Measurements from ENCODE around the gene USF3.

The USF3 gene

GRCh38 chr3:113741620-113742019, 45.2 kb upstream of the USF3 start:
- Histone ChIP-seq H3K4me3 (ENCODE audit: low read depth, low read length) (no peak overlapping the region), H3K9me3 (no peaks in the 10 kb centered on the region), H3K36me3 (peaks cover 8% of the 10 kb centered on the region), H3K4me1 (peaks cover 4% of the 10 kb centered on the region), H3K27me3 (no peaks in the 10 kb centered on the region)
- DNase-seq = no peak
- no peak for TF ChIP-seq CTCF (IDR thresholded peaks at IDR 0.05; ENCODE audit: low read depth, low read length)

- Histone ChIP-seq H3K4me3 (ENCODE audit: low read depth, low read length) (no peak overlapping the region), H3K36me3 (peaks cover 8% of the 10 kb centered on the region), H3K27me3 (no peaks in the 10 kb centered on the region), H3K9me3 (no peaks in the 10 kb centered on the region), H3K4me1 (peaks cover 4% of the 10 kb centered on the region)
- DNase-seq = no peak
- no peak for TF ChIP-seq CTCF (IDR thresholded peaks at IDR 0.05; ENCODE audit: low read depth, low read length)
These were observed 44.6 kb upstream of the USF3 start for GRCh38 chr3:113741086-113741485.

GRCh38 chr3:113736548-113737089, 40.2 kb upstream of the USF3 start:
- Histone ChIP-seq H3K4me3 (ENCODE audit: low read depth, low read length) (no peak overlapping the region), H3K9me3 (no peaks in the 10 kb centered on the region), H3K27me3 (no peaks in the 10 kb centered on the region), H3K36me3 (peaks cover 8% of the 10 kb centered on the region; the same call in 1 of the 2 replicates), H3K4me1 (peaks cover 4% of the 10 kb centered on the region)
- peak; percentile 49 for DNase-seq
- TF ChIP-seq CTCF (IDR thresholded peaks at IDR 0.05; ENCODE audit: low read depth, low read length) = peak; percentile 64

GRCh38 chr3:113731694-113732093, 35.3 kb upstream of the USF3 start:
- DNase-seq = no peak
- peaks cover 7% of the 10 kb centered on the region; the same call in 1 of the 2 replicates for H3K36me3 ChIP-seq

GRCh38 chr3:113730550-113730949, 34.1 kb upstream of the USF3 start:
- H3K36me3 ChIP-seq = peaks cover 7% of the 10 kb centered on the region; the same call in 1 of the 2 replicates
- TF ChIP-seq CTCF (IDR thresholded peaks at IDR 0.05; ENCODE audit: low read depth, low read length) = no peak
- no peaks in the 10 kb centered on the region for H3K27me3 ChIP-seq
- no peak overlapping the region for H3K4me3 ChIP-seq (ENCODE audit: low read depth, low read length)
- H3K9me3 ChIP-seq = no peaks in the 10 kb centered on the region
- DNase-seq = no peak
- no peaks in the 10 kb centered on the region for H3K4me1 ChIP-seq

More at GRCh38 chr3:113731694-113732093, 35.3 kb upstream of the USF3 start:
- TF ChIP-seq CTCF (IDR thresholded peaks at IDR 0.05; ENCODE audit: low read depth, low read length) = no peak
- H3K4me3 ChIP-seq (ENCODE audit: low read depth, low read length) = no peak overlapping the region
- no peaks in the 10 kb centered on the region for H3K27me3 ChIP-seq
- no peaks in the 10 kb centered on the region for H3K9me3 ChIP-seq
- peaks cover under 1% of the 10 kb centered on the region; the same call in 1 of the 2 replicates for H3K4me1 ChIP-seq

GRCh38 chr3:113728661-113729060, 32.2 kb upstream of the USF3 start:
- Histone ChIP-seq H3K27me3 (no peaks in the 10 kb centered on the region), H3K4me3 (ENCODE audit: low read depth, low read length) (no peak overlapping the region), H3K36me3 (peaks cover 14% of the 10 kb centered on the region), H3K9me3 (no peaks in the 10 kb centered on the region), H3K4me1 (no peaks in the 10 kb centered on the region)
- no peak for TF ChIP-seq CTCF (IDR thresholded peaks at IDR 0.05; ENCODE audit: low read depth, low read length)
- no peak for DNase-seq

All from BE2C (cell line).